A673 (cell line): ENCODE data around the gene CAPN13. TPM values are rescaled to one million over a fixed set of nuclear protein-coding genes. Genes with fewer than 3 reads are reported as not detected.

ENCODE experiments used
- BruUV-seq: library from RNA; stranded (reverse); fragments of 400-500 nt; replicated peaks from 2 replicates; lab custom pipeline; 2021; lab: Mats Ljungman, UMichigan
- CTCF ChIA-PET: fragments of 300-600 bp; sonication (Branson Sonifier 250); formaldehyde crosslinking; loops from one replicate; lab custom pipeline; 2022; ENCODE audit warnings: antibody characterized with exemption; lab: Charles Lee
- POLR2A ChIA-PET: fragments of 300-600 bp; sonication (Branson Sonifier 250); formaldehyde crosslinking; loops from one replicate; lab custom pipeline; 2022; ENCODE audit warnings: antibody characterized with exemption; ENCODE audit not compliant: low non-redundant PET; lab: Charles Lee
- DNase-seq: peaks from one replicate; pipeline ENCODE4 v3.0.0-alpha.2; 2015; ENCODE audit warnings: low spot score
- H3K27ac ChIP-seq: fragments of 200-600 bp; sonication (generic); 2 replicates; pipeline ENCODE4 v1.5.1; 2016; ENCODE audit warnings: mixed run types, low read depth, mild to moderate bottlenecking, mixed read lengths, antibody characterized with exemption, low read length; ENCODE audit not compliant: poor library complexity, severe bottlenecking
- H3K27me3 ChIP-seq: fragments of 200-600 bp; sonication (generic); replicated peaks from 2 replicates; pipeline ENCODE4 v1.6.1; 2017; ENCODE audit warnings: mixed run types, low read depth, mild to moderate bottlenecking, mixed read lengths, antibody characterized with exemption, low read length; ENCODE audit not compliant: insufficient read depth, poor library complexity
- H3K36me3 ChIP-seq: fragments of 200-600 bp; sonication (generic); 2 replicates; pipeline ENCODE4 v1.6.1; 2016; ENCODE audit warnings: mixed run types, mild to moderate bottlenecking, mixed read lengths, antibody characterized with exemption, low read length; ENCODE audit not compliant: insufficient read depth, poor library complexity, severe bottlenecking
- H3K4me1 ChIP-seq: fragments of 200-600 bp; sonication (generic); 2 replicates; pipeline ENCODE4 v1.6.1; 2017; ENCODE audit warnings: mixed run types, mild to moderate bottlenecking, mixed read lengths, antibody characterized with exemption, low read length; ENCODE audit not compliant: insufficient read depth, poor library complexity, severe bottlenecking
- H3K4me3 ChIP-seq: fragments of 200-600 bp; sonication (generic); 2 replicates; pipeline ENCODE4 v1.5.1; 2016; ENCODE audit warnings: low read depth, mixed run types, mild to moderate bottlenecking, mixed read lengths, low read length; ENCODE audit not compliant: poor library complexity, severe bottlenecking
- H3K9me3 ChIP-seq: fragments of 200-600 bp; sonication (generic); 2 replicates; pipeline ENCODE4 v1.6.1; 2016; ENCODE audit warnings: mixed run types, low read depth, mild to moderate bottlenecking, mixed read lengths, antibody characterized with exemption, low read length; ENCODE audit not compliant: poor library complexity, severe bottlenecking
- CTCF ChIP-seq: fragments of 300-800, 200-600 bp; sonication (generic); conservative IDR thresholded peaks from 2 replicates; pipeline ENCODE4 v1.5.1; 2017; ENCODE audit warnings: low read depth, mild to moderate bottlenecking, antibody characterized with exemption, low read length, moderate library complexity, mixed read lengths
- EZH2 ChIP-seq: fragments of 200-600 bp; sonication (generic); IDR thresholded peaks from 2 replicates; pipeline ENCODE4 v1.6.1; 2017; ENCODE audit warnings: borderline replicate concordance, low read depth, mild to moderate bottlenecking, mixed read lengths, antibody characterized with exemption, low read length; ENCODE audit not compliant: poor library complexity, severe bottlenecking
- intact Hi-C: fragments of 100-400 bp; cut with micrococcal nuclease; formaldehyde crosslinking; loops from one replicate; pipeline ENCODE4 v1.10.0; 2022; ENCODE audit not compliant: unreplicated experiment
- total RNA-seq: library from RNA; stranded (reverse); gene quantifications from 2 replicates; pipeline ENCODE4 v1.2.3, GENCODE V29; 2021

Gene CAPN13
- total RNA-seq, 1 experiment from 2014 or later = not detected

- H3K9me3 ChIP-seq = no peaks in the 10 kb centered on the region
- ChIA-PET CTCF (interaction anchor here (0.5 to 1.2 kb wide), 4 partner anchors 75 to 550 kb away, joined by 3 to 8 read pairs (median 4); no protein-coding TSS in a partner anchor), POLR2A (no interaction called here)
- H3K36me3 ChIP-seq = no peaks in the 10 kb centered on the region
- no TSS peak for BruUV-seq
- no peak overlapping the region for H3K4me3 ChIP-seq
- H3K27me3 ChIP-seq = peaks cover 5% of the 10 kb centered on the region
- intact Hi-C loops = loop anchor here (1.0 to 10.0 kb wide), 5 partner anchors 148 to 1010 kb away; no protein-coding TSS in a partner anchor
- DNase-seq = no peak
- TF ChIP-seq CTCF = no peak
- no peak for TF ChIP-seq EZH2
- no peaks in the 10 kb centered on the region for H3K4me1 ChIP-seq
- no peak overlapping the region for H3K27ac ChIP-seq
Measured at GRCh38 chr2:30714811-30715709, 92.2 kb downstream of the CAPN13 start.

- no peaks in the 10 kb centered on the region for H3K9me3 ChIP-seq
- no peak for DNase-seq
- POLR2A ChIA-PET = no interaction called here
- no peaks in the 10 kb centered on the region for H3K4me1 ChIP-seq
- BruUV-seq = no TSS peak
- no peak overlapping the region for H3K27ac ChIP-seq
- TF ChIP-seq CTCF = no peak
- TF ChIP-seq EZH2 = no peak
- no peaks in the 10 kb centered on the region for H3K36me3 ChIP-seq
- peaks cover 5% of the 10 kb centered on the region for H3K27me3 ChIP-seq
- intact Hi-C loops = loop anchor here (1.0 to 10.0 kb wide), 5 partner anchors 149 to 1011 kb away; no protein-coding TSS in a partner anchor
- CTCF ChIA-PET = interaction anchor here (0.6 kb wide), 2 partner anchors 175 to 404 kb away, joined by 3 to 8 read pairs; no protein-coding TSS in a partner anchor
- H3K4me3 ChIP-seq = no peak overlapping the region
Measured at GRCh38 chr2:30713698-30714097, 93.5 kb downstream of the CAPN13 start.

- Histone ChIP-seq H3K27me3 (peaks cover 5% of the 10 kb centered on the region), H3K36me3 (no peaks in the 10 kb centered on the region), H3K4me3 (no peak overlapping the region), H3K27ac (no peak overlapping the region), H3K9me3 (no peaks in the 10 kb centered on the region), H3K4me1 (peaks cover 2% of the 10 kb centered on the region)
- intact Hi-C loops = loop anchor here (1.0 to 10.0 kb wide), 3 partner anchors 546 to 1013 kb away; no protein-coding TSS in a partner anchor
- ChIA-PET CTCF (interaction anchor here (0.5 to 1.9 kb wide), 26 partner anchors 16 to 622 kb away, joined by 3 to 107 read pairs (median 4); no protein-coding TSS in a partner anchor), POLR2A (interaction anchor here (0.6 kb wide), 1 partner anchor 151 kb away, joined by 7 read pairs; no protein-coding TSS in a partner anchor)
- TF ChIP-seq CTCF = peak; percentile 99
- TF ChIP-seq EZH2 = no peak
- no TSS peak for BruUV-seq
- DNase-seq = peak; percentile 92
Measured at GRCh38 chr2:30711646-30712085, 95.6 kb downstream of the CAPN13 start.
